GM19395 (cell line): ENCODE results near the gene FOXC2.
"Not testable (repeated sequence)": the region's sequence is repeated elsewhere in the genome, so short reads cannot be mapped to it uniquely, and the experiment has no call there.

Source experiments
- ATAC-seq: cut with Tn5 transposase; IDR thresholded peaks from one replicate; pipeline ENCODE4 v1.9.1; 2021; ENCODE audit warnings: mild to moderate bottlenecking, moderate library complexity; ENCODE audit not compliant: unreplicated experiment

Gene FOXC2

DNA sequence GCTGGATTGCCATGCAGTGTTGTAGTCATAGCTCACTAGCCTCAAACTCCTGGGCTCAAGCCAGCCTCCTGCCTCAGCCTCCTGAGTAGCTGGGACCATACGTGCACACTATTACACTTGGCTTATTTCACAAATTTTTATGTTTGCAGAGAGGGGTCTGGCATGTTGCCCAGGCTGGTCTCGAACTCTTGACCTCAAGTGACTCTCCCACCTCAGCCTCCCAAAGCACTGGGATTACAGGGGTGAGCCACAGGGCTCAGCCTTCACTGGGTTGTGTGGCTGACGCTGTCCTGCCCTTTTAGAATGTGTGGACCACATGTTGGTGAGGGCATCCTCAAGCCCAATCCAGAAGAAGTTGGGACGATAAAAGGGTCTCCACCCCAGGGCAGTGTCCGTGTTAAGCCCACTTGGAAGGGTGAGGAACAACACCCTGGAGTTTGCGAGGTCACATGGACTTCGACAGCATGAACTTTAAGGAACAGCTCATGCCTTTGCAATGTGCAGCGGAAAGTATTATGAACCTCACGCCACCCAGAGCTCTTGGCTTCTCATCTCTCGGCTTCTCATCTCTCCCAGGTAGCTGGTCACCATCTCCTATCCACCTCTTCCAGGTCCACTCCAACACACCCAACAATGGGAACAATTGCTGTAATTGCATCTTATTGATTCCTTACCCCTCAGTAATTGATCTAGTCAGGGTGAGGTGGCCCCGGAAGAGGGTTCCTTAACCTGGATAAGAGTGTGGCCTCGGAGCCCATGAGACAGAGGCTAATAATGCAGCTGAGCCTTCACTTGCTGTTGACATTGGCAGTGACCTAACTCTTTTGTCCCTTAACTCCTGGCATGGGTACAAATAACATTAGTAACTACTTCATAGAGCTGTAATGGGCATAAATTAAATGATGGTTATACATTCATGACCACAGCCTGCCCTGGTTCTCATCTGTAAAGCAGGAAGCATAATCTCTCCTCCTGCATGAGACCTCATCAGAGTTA is 18.4 kb downstream of the FOXC2 start:
- no peak for ATAC-seq

DNA sequence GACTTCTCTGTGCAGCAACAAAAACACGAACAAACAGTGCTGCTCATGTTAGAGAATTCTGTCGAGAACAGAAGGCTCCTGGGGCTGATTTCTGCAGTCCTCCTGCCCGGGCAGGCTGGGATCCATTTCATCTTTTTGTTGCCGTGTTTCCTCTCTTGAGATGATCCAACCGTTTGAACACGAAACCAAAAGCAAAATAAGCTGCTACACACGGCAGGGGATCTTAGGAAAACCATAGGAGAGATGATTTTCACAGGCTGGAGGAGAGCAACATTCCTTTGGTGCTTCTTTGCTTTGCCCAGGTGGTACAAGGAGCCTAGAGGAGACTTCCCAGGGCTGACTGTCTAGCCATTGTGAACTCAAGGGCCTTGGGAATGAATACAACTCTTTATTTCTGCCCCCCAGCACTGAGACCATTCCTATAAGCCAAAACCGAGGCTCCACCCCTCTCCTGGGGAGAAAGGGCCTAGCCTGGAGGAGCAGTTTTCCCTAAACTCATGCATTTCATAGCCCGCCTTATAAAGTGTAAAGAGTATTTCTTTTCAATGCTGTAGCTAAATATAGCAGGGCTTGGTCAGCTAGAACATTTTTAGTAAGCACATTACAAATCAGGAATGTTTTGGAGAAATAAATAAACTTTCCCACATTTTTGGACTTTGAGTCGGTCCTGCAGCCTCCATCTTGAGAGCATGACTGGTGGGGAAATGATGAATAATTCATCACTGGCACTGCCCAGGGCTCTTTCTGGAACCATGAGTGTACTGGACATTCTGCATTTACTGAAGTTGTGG is 19.4 kb downstream of the FOXC2 start:
- ATAC-seq, result no peak

DNA sequence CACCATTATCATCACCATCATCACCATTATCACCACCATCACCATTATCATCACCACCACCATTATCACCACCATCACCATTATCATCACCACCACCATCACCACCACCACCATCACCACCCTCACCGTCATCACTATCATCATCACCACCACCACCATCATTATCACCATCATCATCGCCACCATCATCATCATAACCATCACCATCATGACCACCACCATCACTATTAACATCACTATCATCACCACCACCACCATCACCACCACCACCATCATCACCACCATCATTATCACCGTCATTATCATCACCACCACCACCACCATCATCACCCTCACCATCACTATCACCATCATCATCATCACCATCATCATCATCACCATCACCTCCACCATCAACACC is 20.9 kb downstream of the FOXC2 start:
- ATAC-seq, result no peak

DNA sequence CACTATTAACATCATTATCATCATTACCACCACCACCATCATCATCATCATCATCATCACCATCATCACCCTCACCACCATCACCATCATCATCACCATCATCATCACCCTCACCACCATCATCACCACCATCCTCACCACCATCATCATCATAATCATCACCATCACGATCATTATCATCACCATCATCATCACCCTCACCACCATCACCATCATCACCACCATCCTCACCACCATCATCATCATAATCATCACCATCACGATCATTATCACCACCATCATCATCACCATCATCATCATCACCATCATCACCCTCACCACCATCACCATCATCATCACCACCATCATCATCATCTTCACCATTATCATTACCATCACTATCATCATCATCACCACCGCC is 21.3 kb downstream of the FOXC2 start:
- not testable (repeated sequence) for ATAC-seq

DNA sequence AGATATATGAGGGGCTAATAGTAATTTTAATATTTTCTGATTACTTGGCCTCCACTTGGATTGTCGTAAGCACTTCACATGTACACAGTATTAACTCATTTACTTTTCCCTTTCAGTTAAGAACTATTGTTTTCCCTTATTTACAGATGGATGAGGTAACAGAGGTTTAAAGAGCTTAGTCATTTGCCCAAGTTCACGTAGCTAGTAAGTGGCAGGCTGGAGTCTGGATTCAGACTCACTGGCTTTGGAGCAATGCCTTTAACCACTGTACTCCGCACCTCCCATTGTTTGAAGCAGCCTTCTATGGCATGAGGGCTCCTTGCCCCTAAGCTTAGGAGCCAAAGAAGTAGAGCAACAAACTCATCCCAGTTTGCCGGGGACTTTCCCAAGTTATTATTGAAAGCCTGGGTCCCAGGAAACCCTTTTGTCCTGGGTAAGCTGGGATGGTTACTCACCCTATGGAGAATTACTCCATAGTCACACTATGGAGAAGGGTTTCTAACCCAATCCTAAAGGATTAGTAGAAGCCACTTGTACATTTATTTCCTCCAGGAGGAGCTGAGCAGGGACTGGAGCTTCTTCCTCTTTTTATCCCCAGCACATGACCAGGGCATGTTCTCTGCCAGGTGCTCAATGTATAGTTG is 24.0 kb downstream of the FOXC2 start:
- no peak for ATAC-seq

DNA sequence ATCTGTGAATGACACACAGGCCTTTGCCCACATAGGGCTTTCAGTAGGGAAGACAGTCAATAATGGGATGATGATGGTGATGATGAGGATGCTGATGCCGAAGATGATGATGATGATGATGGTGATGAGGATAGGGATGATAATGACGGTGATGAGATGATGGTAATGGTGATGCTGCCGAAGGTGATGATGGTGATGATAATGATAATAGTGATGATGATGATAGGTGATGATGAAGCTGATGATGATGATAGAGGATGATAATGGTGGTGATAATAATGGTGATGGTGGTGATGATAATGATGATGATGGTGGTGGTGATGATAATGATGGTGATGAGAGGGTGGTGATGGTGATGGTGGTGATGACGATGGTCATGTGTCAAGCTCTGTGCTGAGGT is 24.6 kb downstream of the FOXC2 start:
- ATAC-seq, result no peak

DNA sequence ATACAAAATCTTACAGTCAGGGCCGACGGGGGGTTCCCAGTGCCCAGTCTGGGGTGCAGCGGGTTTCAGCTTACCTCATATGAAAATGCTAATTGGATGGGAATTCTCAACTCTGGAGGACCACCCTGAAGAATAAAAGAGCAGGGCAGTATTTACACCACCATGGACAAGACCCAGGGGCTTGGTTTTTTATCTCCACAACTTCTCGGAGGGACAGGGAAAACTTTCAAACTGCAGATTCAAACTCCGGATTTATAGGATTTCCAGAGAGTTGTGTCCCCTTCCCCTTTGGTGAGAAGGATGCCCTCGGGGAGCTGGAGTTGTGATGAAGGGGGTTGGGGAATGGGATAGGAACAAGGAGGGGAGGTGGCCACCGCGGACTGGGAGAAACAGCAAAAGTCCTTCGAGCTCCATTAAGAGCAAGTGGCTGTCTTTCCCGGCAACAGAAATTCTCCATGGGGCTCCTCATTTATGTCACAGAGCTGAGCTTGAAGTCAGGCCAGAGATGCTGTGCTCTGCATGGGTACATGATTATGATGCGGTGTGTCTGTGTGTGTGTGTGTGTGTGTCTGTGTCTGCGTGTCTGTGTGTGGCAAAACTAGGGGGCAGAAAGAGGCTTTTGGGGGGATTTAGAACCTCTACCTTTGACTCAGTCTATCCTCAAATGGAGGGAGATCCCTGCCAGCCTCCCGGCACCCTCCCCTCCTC is 27.4 kb downstream of the FOXC2 start:
- ATAC-seq, result no peak

DNA sequence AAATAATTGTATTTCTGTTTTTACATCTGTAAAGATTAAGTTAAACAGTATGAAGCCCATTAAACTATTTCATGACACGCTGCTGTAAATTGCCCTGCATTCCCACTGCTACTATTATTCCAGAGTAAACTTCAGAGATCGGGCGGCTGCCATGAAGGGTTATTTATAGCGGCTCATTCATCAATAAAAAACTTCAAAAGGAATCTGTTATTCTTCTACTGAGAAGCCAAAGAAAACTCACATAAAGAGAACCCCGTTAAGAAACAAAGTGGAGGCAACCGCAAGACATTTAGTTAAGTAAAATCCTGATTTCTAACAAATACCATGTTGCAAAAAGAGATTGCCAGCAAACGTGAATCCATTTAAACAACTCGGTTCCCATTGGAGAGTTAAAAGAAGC is 28.1 kb downstream of the FOXC2 start:
- no peak for ATAC-seq

DNA sequence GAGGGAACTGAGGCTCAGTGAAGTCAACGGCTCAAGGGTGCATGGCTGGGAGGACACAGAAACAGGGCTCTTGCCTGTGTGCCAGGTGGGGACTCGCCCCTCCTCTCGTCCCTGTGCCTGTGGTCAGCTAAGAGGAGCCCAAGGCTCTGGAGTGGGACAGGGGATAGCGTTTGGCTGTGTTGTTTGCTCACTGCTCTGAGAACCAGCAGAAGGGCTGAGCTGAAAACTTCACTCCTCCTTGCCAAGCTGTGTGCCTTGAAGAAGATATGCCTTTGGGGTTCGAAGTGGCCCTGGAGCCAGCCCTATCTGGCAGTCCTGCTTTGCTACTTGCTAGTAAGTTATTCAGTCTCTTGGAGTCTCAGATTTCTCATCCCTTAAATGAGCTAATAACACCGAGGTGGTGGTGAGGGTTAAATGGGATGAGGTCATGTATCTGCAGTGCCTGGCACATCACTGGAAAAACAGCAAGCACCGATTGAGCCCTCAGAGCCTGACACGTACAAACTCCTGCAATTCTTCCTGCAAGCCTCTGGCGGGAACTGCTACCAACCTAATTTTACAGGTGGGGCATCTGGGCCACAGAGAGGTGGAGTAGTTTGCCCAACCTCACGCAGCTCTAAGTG is 29.5 kb downstream of the FOXC2 start:
- no peak for ATAC-seq

DNA sequence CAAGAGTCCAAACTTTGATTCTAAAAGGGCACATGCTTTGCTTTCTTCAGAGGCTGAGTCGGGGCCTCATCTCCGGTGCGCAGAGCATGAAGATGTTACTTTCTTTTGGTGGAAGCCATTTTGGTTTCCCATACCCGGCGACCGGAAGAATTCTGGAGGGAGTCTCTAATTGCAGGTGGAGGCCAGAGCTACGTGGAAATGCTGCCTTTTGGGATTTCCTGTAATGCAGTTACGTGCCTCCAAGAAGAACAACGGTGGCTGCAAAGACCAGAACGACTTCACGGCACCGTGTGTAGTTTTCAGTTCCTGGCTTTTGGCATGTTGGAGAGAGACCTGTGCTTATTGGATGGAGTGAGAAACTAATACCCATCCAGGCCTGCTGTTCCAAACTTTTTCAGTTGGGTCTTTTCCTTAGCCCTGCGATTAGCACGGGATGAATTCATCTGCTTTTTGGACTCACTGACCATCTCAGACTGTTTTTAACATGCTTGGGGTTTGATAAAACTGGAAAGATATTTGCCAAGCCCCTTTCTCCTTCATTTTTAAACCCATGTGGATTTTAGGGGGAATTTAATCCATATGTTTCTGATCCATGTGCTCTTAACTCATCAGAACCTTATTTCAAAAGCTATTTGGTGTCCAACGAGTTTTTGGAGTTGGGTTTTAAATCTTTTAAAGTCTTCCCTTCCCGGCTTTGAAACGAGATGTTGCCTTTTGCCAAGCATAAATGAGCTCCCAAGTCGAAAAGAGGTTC is 30.7 kb downstream of the FOXC2 start:
- no peak for ATAC-seq

DNA sequence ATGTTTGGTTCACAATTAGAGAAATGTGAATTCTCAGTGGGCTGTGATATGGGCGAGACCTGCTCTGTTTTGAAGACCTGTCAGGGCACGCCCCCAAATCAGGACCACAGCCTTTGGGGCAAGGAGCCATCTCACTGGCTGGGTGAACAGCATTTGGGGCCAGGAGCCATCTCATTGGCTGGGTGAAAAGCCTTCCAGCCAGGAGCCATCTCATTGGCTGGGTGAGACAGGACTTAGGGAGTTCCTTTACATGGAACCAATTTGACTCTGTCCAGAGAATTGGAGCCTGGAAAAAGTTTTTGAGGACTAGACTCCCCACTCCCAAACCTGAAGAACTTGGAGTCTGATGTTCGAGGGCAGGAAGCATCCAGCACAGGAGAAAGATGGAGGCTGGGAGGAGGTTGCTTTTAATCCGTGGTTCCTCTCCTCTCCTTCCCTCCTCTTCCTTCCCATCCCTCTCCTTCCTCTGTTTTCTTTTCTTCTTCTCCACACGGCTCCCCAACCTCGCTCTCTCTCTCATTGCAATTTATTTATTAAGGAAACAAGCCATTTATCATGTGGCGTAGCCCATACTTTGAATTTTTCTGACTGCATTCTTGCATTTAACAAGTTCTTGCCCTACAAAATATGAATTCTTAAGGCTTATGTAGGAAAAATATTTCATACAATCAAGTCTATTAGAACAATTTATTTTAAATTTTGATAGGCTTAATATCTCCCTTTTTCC is 31.4 kb downstream of the FOXC2 start:
- no peak for ATAC-seq

DNA sequence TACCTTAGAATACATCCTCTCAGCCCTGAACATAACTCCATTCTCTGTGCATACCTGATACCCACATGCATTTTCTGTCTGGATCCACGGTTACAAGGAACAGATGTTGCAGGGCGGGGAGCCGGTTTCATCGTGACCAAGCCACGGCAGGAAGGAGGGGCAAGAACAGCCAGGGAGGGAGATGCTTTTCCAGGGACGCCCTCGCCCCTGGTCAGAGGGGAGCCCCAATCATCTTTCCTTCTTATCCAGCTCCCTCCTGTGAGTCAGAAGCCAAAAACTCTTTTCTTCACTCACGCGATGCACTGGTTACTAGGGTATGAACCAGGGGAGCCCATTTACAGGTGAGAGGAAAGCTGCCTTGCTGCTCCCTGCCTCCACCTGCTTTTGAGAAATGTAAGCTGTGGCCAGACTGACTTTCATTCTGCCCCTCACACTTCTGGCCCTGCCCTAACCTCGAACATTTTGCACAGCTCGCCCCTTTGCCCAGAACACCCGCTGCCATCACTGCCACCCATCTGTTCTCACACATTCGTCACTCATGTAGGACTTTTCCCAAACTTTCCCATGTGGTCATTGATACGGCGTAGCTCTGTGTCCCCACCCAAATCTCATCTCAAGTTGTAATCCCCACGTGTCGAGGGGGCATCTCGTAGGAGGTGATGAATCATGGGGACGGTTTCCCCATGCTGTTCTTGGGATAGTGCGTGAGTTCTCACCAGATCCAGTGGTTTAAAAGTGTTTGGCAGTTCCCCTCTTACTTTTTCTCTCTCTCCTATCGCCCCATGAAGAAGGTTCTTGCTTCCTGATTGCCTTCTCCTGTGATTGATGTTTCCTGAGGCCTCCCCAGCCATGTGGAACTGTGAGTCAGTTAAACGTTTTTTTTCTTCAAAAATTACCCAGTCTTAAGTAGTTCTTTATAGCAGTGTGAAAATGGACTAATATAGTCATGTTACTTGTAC is 32.3 kb downstream of the FOXC2 start:
- ATAC-seq, result no peak

DNA sequence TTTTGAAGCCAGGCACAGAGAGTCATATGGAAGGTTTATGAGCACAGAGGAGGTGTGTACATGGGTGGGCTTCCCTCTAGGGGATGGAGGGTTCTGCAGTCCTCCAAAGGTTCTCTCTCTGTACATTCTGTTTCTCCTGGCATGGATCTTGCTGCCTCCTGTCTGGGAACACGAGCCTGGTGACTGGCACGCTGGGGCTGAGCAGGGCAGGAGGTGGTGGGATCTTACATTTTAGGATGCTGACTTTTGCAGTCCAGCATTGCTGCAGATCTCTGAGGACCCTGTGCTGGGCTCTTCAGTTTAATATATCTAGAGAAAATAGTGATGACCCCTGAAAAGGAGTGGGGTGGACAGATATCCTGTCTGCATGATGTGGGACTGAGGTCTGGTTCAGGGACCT is 34.7 kb downstream of the FOXC2 start:
- ATAC-seq, result no peak

DNA sequence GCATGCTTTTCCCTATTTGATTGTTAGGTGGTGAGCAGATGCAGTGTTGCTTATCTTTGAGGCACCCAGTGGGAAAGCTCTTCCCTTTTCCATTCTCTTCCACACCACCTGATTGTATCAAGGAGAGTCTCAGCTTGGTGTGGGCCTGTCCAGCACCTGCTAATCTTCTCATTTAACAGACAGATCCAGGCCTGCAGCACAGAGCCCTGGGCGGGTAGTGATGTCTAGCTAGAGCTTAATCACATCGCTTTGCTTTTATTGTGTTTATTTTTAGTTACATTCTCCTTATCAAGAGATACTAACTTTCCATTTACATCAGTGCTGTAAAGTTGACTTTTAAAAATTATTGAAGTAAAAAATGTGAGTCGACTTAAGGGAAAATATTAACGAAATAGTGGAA is 35.9 kb downstream of the FOXC2 start:
- no peak for ATAC-seq

DNA sequence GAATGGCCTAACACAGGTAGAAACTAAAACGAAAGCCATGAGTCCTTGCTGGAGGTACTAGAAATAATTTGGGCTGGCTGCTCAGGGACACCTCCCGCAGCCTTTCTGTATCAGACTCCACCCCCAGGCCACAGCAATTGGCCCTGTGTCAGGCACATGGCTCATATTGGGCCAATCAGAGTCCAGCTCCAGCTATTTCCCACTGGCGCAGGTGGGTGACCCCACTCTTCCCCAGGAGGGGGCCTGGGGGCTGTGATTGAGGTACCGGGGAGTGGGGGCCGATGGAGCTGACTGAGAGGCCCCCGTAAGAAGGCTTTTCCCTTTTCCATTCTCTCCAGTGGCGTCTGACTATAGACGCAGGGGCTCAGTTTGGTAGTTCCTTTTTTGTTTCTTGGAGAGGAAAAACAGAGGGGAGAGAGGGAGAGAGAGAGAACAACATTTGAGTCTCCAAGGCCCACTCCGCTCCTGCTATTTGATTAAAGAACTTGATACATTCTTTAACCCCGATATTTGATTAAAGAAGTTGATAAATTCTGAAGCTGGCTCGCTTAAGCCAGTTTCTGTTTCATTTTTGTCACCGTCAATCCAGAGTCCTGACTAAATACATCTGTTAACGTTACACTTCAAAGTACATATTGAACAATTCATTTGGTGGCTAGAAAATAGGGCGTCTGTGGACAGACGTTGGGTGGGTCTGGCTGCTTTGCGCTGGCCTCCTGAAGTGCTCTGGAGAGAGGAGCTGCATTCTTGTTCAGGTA is 38.0 kb downstream of the FOXC2 start:
- no peak for ATAC-seq

DNA sequence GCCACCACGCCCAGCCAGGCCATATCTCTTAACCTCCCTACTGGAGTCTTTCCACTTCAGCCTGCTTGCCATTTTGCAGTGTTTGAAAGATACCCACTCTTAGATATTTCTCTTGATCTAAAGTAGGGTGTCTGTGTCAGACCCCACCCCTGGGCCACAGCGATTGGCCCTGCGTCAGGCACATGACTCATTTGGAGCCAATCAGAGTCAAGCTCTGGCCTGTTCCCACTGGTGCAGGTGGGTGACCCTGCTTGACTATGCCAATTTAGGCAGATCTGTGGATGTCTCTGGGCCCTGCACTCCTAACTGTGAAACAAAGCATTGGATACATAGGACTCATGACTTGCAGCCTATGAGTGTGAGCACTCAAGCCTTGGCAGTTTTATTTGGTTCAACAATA is 39.3 kb downstream of the FOXC2 start:
- no peak for ATAC-seq

DNA sequence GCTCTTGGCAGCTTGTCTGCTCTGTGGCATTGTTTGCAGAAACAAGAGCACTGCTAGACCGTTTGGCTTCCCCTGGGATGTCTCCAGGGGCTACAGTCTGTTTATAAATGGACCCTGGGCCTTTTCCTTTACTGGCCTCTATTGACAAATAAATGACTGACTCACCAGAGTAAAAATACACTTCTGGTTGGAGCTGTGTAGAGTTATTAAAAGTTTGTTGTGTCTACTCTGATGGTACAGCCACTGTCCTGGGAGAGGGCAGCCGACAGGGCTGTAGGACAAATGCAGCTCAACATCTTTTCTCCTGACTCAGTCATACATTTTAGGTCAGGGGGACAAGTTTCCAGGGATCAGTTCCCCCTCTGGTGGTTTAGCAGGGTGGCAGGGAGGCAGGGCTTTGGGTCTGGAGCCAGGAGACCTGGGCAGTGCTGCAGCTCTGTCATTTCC is 41.7 kb downstream of the FOXC2 start:
- ATAC-seq, result no peak
